Tibial artery (tissue), 4 donors: ENCODE results near the gene RPIA.

Experiments
- DNase-seq, 2 donors: peaks; one replicate each; pipeline ENCODE4 v3.0.0-alpha.2; 2019
- H3K27ac ChIP-seq, 2 donors: fragments of 200-600 bp; sonication (generic) in 1 of 2; 1 replicate in 1 of 2; 2 replicates in 1 of 2; pipeline ENCODE4 v1.5.1; 2018 to 2019; ENCODE audit warnings: mild to moderate bottlenecking in 1 of 2
- H3K27me3 ChIP-seq, 2 donors: fragments of 200-600 bp; sonication (generic) in 1 of 2; one replicate each; pipeline versions ENCODE4 v1.5.1 to v1.6.0; 2016 to 2019
- H3K36me3 ChIP-seq, 3 donors: fragments of 200-600 bp; sonication (generic) in 2 of 3; one replicate each; pipeline ENCODE4 v1.5.1; 2016 to 2019; ENCODE audit warnings: mild to moderate bottlenecking in 2 of 3
- H3K4me1 ChIP-seq, 4 donors: fragments of 200-600 bp; sonication (generic) in 2 of 4; 1 replicate in 3 of 4; 2 replicates in 1 of 4; pipeline ENCODE4 v1.5.1; 2016 to 2019
- H3K4me3 ChIP-seq, 2 donors: fragments of 200-600 bp; sonication (generic) in 1 of 2; 1 replicate in 1 of 2; 2 replicates in 1 of 2; pipeline ENCODE4 v1.5.1; 2018 to 2019; ENCODE audit warnings: mild to moderate bottlenecking in 2 of 2
- H3K9me3 ChIP-seq, 3 donors: fragments of 200-600 bp; sonication (generic) in 1 of 3; one replicate each; pipeline ENCODE4 v1.5.1; 2016 to 2019
- intact Hi-C: fragments of 100-400 bp; cut with DNase I; formaldehyde crosslinking; loops from one replicate; pipeline ENCODE4 v1.15.0; 2023; ENCODE audit warnings: low total_unique reads
- TF ChIP-seq, protein P1 (sequence below), 2 experiments: fragments of 200-600 bp in 1 of 2; fragments of 450-650 bp in 1 of 2; IDR thresholded peaks; one replicate each; pipeline ENCODE4 v1.5.1; 2017 to 2019; ENCODE audit warnings: antibody characterized with exemption in 2 of 2, mild to moderate bottlenecking in 1 of 2, moderate library complexity in 1 of 2

The RPIA gene

GRCh38 chr2:88696611-88697010, 5.1 kb downstream of the RPIA start:
- Histone ChIP-seq H3K4me1 (peaks cover 0 to 22% (median 8%) of the 10 kb centered on the region in 4 donors), H3K4me3 (no peak overlapping the region), H3K27me3 (no peaks in the 10 kb centered on the region), H3K9me3 (no peaks in the 10 kb centered on the region), H3K27ac (no peak overlapping the region), H3K36me3 (peaks cover 10 to 28% (median 13%) of the 10 kb centered on the region in 3 donors)
- DNase-seq, result no peak
- intact Hi-C loops, result no loop called here
- TF ChIP-seq, protein P1, sequence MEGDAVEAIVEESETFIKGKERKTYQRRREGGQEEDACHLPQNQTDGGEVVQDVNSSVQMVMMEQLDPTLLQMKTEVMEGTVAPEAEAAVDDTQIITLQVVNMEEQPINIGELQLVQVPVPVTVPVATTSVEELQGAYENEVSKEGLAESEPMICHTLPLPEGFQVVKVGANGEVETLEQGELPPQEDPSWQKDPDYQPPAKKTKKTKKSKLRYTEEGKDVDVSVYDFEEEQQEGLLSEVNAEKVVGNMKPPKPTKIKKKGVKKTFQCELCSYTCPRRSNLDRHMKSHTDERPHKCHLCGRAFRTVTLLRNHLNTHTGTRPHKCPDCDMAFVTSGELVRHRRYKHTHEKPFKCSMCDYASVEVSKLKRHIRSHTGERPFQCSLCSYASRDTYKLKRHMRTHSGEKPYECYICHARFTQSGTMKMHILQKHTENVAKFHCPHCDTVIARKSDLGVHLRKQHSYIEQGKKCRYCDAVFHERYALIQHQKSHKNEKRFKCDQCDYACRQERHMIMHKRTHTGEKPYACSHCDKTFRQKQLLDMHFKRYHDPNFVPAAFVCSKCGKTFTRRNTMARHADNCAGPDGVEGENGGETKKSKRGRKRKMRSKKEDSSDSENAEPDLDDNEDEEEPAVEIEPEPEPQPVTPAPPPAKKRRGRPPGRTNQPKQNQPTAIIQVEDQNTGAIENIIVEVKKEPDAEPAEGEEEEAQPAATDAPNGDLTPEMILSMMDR (IDR thresholded peaks at IDR 0.05), result no peak

GRCh38 chr2:88697370-88698026, 6.0 kb downstream of the RPIA start:
- TF ChIP-seq, protein P1 (IDR thresholded peaks at IDR 0.05), result no peak

GRCh38 chr2:88698027-88698413, 6.5 kb downstream of the RPIA start:
- H3K9me3 ChIP-seq, result no peaks in the 10 kb centered on the region
- no peak overlapping the region for H3K27ac ChIP-seq
- peaks cover 20 to 35% (median 22%) of the 10 kb centered on the region in 3 donors for H3K36me3 ChIP-seq
- H3K4me3 ChIP-seq, result no peak overlapping the region
- peaks cover 0 to 12% (median 0%) of the 10 kb centered on the region in 4 donors for H3K4me1 ChIP-seq
- H3K27me3 ChIP-seq, result no peaks in the 10 kb centered on the region
- DNase-seq, result no peak
- intact Hi-C loops, result no loop called here
- TF ChIP-seq, protein P1 (IDR thresholded peaks at IDR 0.05), result no peak

More at GRCh38 chr2:88697370-88698026, 6.0 kb downstream of the RPIA start:
- H3K9me3 ChIP-seq, result no peaks in the 10 kb centered on the region
- H3K4me3 ChIP-seq, result no peak overlapping the region
- H3K27me3 ChIP-seq, result no peaks in the 10 kb centered on the region
- H3K36me3 ChIP-seq, result peaks cover 15 to 30% (median 17%) of the 10 kb centered on the region in 3 donors
- H3K27ac ChIP-seq, result no peak overlapping the region
- intact Hi-C loops, result no loop called here
- H3K4me1 ChIP-seq, result peaks cover 0 to 16% (median 4%) of the 10 kb centered on the region in 4 donors
- no peak for DNase-seq

DNA sequence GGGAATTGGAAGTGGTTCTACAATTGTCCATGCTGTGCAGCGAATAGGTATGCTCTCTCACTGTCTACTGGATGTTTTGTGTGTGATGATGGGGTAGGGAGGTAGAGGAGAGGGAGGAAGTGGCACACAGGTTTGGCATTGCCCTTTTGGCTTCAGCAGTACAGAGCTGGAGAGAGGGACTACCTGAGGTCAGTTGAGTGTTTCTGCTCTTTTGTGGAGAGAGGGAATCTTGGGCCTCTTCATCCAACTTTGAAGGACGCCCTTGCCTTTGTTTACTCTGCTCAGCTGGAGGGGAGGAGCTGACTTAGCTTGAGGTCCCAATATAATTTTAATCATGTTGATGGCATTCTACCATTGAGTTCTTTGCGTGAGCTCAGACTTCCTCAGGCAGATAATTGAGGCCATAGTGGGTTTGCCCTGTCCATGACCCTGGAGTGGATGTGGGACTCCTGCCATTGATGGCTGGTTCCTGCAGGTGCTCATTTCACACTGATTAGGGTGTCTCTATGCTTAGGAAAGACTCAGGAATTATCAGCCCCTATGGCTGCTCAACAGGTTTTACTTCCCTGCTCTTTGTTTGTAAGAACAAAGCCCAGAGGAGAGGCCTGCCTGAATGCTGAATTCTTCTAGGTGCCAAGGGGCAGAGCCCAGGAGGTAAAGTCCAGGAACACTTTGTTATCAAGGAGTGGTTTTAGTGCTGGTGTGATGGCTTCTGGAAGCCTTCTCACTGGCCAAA, 7.2 kb downstream of the RPIA start:
- DNase-seq, result no peak
- H3K9me3 ChIP-seq, result no peaks in the 10 kb centered on the region
- H3K27me3 ChIP-seq, result no peaks in the 10 kb centered on the region
- intact Hi-C loops, result no loop called here
- no peak overlapping the region for H3K27ac ChIP-seq
- TF ChIP-seq, protein P1 (IDR thresholded peaks at IDR 0.05), result no peak
- H3K36me3 ChIP-seq, result peaks cover 26 to 41% (median 27%) of the 10 kb centered on the region in 3 donors
- H3K4me3 ChIP-seq, result no peak overlapping the region
- peaks cover 0 to 7% (median 0%) of the 10 kb centered on the region in 4 donors for H3K4me1 ChIP-seq

- Histone ChIP-seq H3K36me3 (peaks cover 21 to 24% (median 23%) of the 10 kb centered on the region in 3 donors), H3K4me1 (peaks cover 0 to 11% (median 0%) of the 10 kb centered on the region in 4 donors), H3K27ac (no peak overlapping the region), H3K9me3 (no peaks in the 10 kb centered on the region), H3K27me3 (no peaks in the 10 kb centered on the region), H3K4me3 (no peak overlapping the region)
- TF ChIP-seq, protein P1 (IDR thresholded peaks at IDR 0.05), result no peak
- DNase-seq, result no peak
- intact Hi-C loops, result no loop called here
Observed at GRCh38 chr2:88707003-88707402, 15.5 kb downstream of the RPIA start.
